Neural cell (in vitro differentiated cells): Measurements from ENCODE around the gene DMRTA2. TPM values are rescaled to one million over a fixed set of nuclear protein-coding genes. Genes with fewer than 3 reads are reported as not detected.
A peak's percentile ranks its signal among the peaks of the same experiment; 100 is the strongest.

Source experiments
- H2AFZ ChIP-seq: fragments of 200-600, 300-800 bp; sonication (generic), shearing (Covaris generic); 2 replicates; pipeline ENCODE4 v1.6.0; 2014; ENCODE audit warnings: low read depth, mild to moderate bottlenecking, antibody characterized with exemption, low read length, moderate library complexity
- H3F3A ChIP-seq: fragments of 200-600 bp; shearing (Covaris generic); 2 replicates; pipeline ENCODE4 v1.6.1; 2016; ENCODE audit warnings: mild to moderate bottlenecking, moderate library complexity, mixed read lengths, antibody characterized with exemption, low read length; ENCODE audit not compliant: insufficient read depth, poor library complexity, severe bottlenecking
- H3K27ac ChIP-seq: fragments of 200-600, 300-800 bp; sonication (generic), shearing (Covaris generic); 2 replicates; pipeline ENCODE4 v1.5.1; 2014; ENCODE audit warnings: mild to moderate bottlenecking, low read length, moderate library complexity
- H3K27me3 ChIP-seq: fragments of 300-800, 200-600 bp; sonication (generic), shearing (Covaris generic); 2 replicates; pipeline ENCODE4 v1.6.0; 2014; ENCODE audit warnings: mild to moderate bottlenecking, low read depth, low read length, moderate library complexity; ENCODE audit not compliant: insufficient read depth
- H3K36me3 ChIP-seq: fragments of 300-800, 200-600 bp; sonication (generic), shearing (Covaris generic); 2 replicates; pipeline ENCODE4 v1.5.1; 2014; ENCODE audit warnings: mild to moderate bottlenecking, antibody characterized with exemption, low read length, moderate library complexity; ENCODE audit not compliant: insufficient read depth
- H3K4me2 ChIP-seq: fragments of 300-800, 200-600 bp; sonication (generic), shearing (Covaris generic); 2 replicates; pipeline ENCODE4 v1.6.0; 2014; ENCODE audit warnings: mild to moderate bottlenecking, low read length
- H3K4me3 ChIP-seq: fragments of 300-800, 200-600 bp; sonication (generic), shearing (Covaris generic); 2 replicates; pipeline ENCODE4 v1.5.1; 2014; ENCODE audit warnings: mild to moderate bottlenecking, low read length, moderate library complexity
- H3K79me2 ChIP-seq: fragments of 200-600 bp; shearing (Covaris generic); replicated peaks from 2 replicates; pipeline ENCODE4 v1.6.0; 2014; ENCODE audit warnings: mild to moderate bottlenecking, low read length, moderate library complexity; ENCODE audit not compliant: insufficient read depth
- H3K9ac ChIP-seq: fragments of 300-800, 200-600 bp; sonication (generic), shearing (Covaris generic); 2 replicates; pipeline ENCODE4 v1.6.1; 2016; ENCODE audit warnings: mild to moderate bottlenecking, low read length, mixed read lengths
- H3K9me2 ChIP-seq: fragments of 200-600 bp; shearing (Covaris generic); 2 replicates; pipeline ENCODE4 v1.6.1; 2016; ENCODE audit warnings: mild to moderate bottlenecking, low read length, mixed read lengths; ENCODE audit not compliant: insufficient read depth
- H3K9me3 ChIP-seq: fragments of 200-600, 300-800 bp; sonication (generic), shearing (Covaris generic); 2 replicates; pipeline ENCODE4 v1.6.1; 2016; ENCODE audit warnings: mild to moderate bottlenecking, mixed run types, low read length, moderate library complexity, mixed read lengths
- H4K20me1 ChIP-seq: fragments of 200-600 bp; shearing (Covaris generic); 2 replicates; pipeline ENCODE4 v1.6.1; 2016; ENCODE audit warnings: mild to moderate bottlenecking, mixed run types; ENCODE audit not compliant: insufficient read depth
- CTCF ChIP-seq: fragments of 450-650 bp; IDR thresholded peaks from 2 replicates; pipeline ENCODE4 v1.5.1; 2014; ENCODE audit warnings: antibody characterized with exemption, mild to moderate bottlenecking, moderate library complexity; ENCODE audit not compliant: poor library complexity, severe bottlenecking
- EP300 ChIP-seq: fragments of 450-650 bp; conservative IDR thresholded peaks from 2 replicates; pipeline ENCODE4 v1.6.1; 2014; ENCODE audit warnings: antibody characterized with exemption, mild to moderate bottlenecking, moderate library complexity; ENCODE audit not compliant: poor library complexity, severe bottlenecking
- EZH2 ChIP-seq: fragments of 200-600, 300-800 bp; shearing (Covaris generic), sonication (generic); IDR thresholded peaks from 2 replicates; pipeline ENCODE4 v1.6.1; 2014; ENCODE audit warnings: antibody characterized with exemption, low read length, borderline replicate concordance, mild to moderate bottlenecking; ENCODE audit not compliant: insufficient read depth, poor library complexity, severe bottlenecking
- MXI1 ChIP-seq: fragments of 450-650 bp; conservative IDR thresholded peaks from 2 replicates; pipeline ENCODE4 v1.6.1; 2014; ENCODE audit warnings: antibody characterized with exemption, mild to moderate bottlenecking; ENCODE audit not compliant: poor library complexity, severe bottlenecking
- POLR2AphosphoS5 ChIP-seq: IDR thresholded peaks from 2 replicates; pipeline ENCODE4 v1.6.1; 2012
- RAD21 ChIP-seq: fragments of 450-650 bp; conservative IDR thresholded peaks from 2 replicates; pipeline ENCODE4 v1.6.1; 2014; ENCODE audit warnings: antibody characterized with exemption, mild to moderate bottlenecking, moderate library complexity
- SMC3 ChIP-seq: fragments of 450-650 bp; conservative IDR thresholded peaks from 2 replicates; pipeline ENCODE4 v1.6.1; 2014; ENCODE audit warnings: antibody characterized with exemption, mild to moderate bottlenecking, moderate library complexity; ENCODE audit not compliant: poor library complexity
- TAF1 ChIP-seq: IDR thresholded peaks from 2 replicates; pipeline ENCODE4 v1.6.1; 2012; ENCODE audit warnings: low read depth
- polyA plus RNA-seq: library from polyadenylated mRNA; depleted of rRNA; stranded (reverse); fragments of >200 nt; gene quantifications from 2 replicates; pipeline ENCODE4 v1.2.3, GENCODE V29; 2014
- TF ChIP-seq, protein P1 (sequence below): IDR thresholded peaks from 2 replicates; pipeline ENCODE4 v1.6.1; 2012; ENCODE audit warnings: borderline replicate concordance

Gene DMRTA2
- polyA plus RNA-seq, 1 donor from 2014 or later, result 0.22 TPM

DNA sequence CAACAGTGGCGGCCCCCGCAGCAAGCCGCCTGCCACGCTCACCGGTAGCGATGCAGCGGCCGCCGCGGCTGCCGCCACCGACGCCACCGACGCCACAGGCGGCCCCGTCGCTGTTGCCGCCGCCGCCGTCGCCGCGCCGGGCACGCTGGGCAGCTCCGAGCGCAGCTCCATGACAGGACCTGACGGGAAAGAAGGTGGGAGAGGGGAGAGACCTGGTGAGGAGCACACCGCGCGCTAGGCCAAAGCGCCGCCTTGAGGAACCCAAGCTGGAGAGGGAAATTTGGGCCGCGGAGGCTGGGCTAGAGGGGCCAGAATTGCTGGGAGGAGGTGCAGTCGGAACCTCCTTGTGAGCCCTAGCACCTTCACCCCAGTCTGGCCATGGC, 1.9 kb downstream of the DMRTA2 start:
- Histone ChIP-seq H3K4me2 (no peak overlapping the region), H3K4me3 (peak overlapping the region; percentile 67), H3K27me3 (peaks cover 98% of the 10 kb centered on the region), H2AFZ (no peak overlapping the region), H3K27ac (no peak overlapping the region), H3F3A (no peaks in the 10 kb centered on the region), H3K9me2 (no peaks in the 10 kb centered on the region), H3K9ac (peak overlapping the region; percentile 29), H3K9me3 (no peaks in the 10 kb centered on the region), H3K79me2 (no peaks in the 10 kb centered on the region), H3K36me3 (no peaks in the 10 kb centered on the region), H4K20me1 (no peaks in the 10 kb centered on the region)
- TF ChIP-seq CTCF (peak; percentile 14), TAF1 (no peak), MXI1 (peak; percentile 8)

- Histone ChIP-seq H2AFZ (no peak overlapping the region), H3K9me2 (no peaks in the 10 kb centered on the region), H3K9ac (peak overlapping the region; percentile 29), H3K4me3 (peak overlapping the region; percentile 67), H3F3A (no peaks in the 10 kb centered on the region), H3K27ac (no peak overlapping the region), H3K9me3 (no peaks in the 10 kb centered on the region), H3K4me2 (no peak overlapping the region), H3K36me3 (no peaks in the 10 kb centered on the region), H3K79me2 (no peaks in the 10 kb centered on the region), H4K20me1 (no peaks in the 10 kb centered on the region), H3K27me3 (peaks cover 98% of the 10 kb centered on the region)
- TF ChIP-seq TAF1 (no peak), EZH2 (peak; percentile 66), CTCF (peak; percentile 50), SMC3 (peak; percentile 26), MXI1 (peak; percentile 34), POLR2AphosphoS5 (peak; percentile 76), EP300 (peak; percentile 25), RAD21 (peak; percentile 26)
- TF ChIP-seq, protein P1, sequence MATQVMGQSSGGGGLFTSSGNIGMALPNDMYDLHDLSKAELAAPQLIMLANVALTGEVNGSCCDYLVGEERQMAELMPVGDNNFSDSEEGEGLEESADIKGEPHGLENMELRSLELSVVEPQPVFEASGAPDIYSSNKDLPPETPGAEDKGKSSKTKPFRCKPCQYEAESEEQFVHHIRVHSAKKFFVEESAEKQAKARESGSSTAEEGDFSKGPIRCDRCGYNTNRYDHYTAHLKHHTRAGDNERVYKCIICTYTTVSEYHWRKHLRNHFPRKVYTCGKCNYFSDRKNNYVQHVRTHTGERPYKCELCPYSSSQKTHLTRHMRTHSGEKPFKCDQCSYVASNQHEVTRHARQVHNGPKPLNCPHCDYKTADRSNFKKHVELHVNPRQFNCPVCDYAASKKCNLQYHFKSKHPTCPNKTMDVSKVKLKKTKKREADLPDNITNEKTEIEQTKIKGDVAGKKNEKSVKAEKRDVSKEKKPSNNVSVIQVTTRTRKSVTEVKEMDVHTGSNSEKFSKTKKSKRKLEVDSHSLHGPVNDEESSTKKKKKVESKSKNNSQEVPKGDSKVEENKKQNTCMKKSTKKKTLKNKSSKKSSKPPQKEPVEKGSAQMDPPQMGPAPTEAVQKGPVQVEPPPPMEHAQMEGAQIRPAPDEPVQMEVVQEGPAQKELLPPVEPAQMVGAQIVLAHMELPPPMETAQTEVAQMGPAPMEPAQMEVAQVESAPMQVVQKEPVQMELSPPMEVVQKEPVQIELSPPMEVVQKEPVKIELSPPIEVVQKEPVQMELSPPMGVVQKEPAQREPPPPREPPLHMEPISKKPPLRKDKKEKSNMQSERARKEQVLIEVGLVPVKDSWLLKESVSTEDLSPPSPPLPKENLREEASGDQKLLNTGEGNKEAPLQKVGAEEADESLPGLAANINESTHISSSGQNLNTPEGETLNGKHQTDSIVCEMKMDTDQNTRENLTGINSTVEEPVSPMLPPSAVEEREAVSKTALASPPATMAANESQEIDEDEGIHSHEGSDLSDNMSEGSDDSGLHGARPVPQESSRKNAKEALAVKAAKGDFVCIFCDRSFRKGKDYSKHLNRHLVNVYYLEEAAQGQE, result no peak
These were observed 2.4 kb downstream of the DMRTA2 start for GRCh38 chr1:50420689-50421365.
